BE2C (cell line): ENCODE results near the gene KCTD15.

Source experiments
- DNase-seq: peaks from one replicate; pipeline ENCODE4 v3.0.0-alpha.2; 2020
- H3K27me3 ChIP-seq: fragments of 250-450 bp; sonication (Bioruptor Pico); 2 replicates; pipeline ENCODE4 v1.5.1; 2020; ENCODE audit warnings: mild to moderate bottlenecking
- H3K36me3 ChIP-seq: fragments of 250-450 bp; sonication (Bioruptor Pico); 2 replicates; pipeline ENCODE4 v1.5.1; 2020; ENCODE audit warnings: mild to moderate bottlenecking
- H3K4me1 ChIP-seq: fragments of 250-450 bp; sonication (Bioruptor Pico); 2 replicates; pipeline ENCODE4 v1.5.1; 2020
- H3K4me3 ChIP-seq: 2 replicates; pipeline ENCODE4 v1.5.1; 2011; ENCODE audit warnings: low read depth, low read length
- H3K9me3 ChIP-seq: fragments of 250-450 bp; sonication (Bioruptor Pico); 2 replicates; pipeline ENCODE4 v1.5.1; 2020
- CTCF ChIP-seq: IDR thresholded peaks from 2 replicates; pipeline ENCODE4 v1.5.1; 2012; ENCODE audit warnings: mild to moderate bottlenecking, low read depth, low read length

KCTD15 gene

GRCh38 chr19:33849551-33850147, 53.0 kb downstream of the KCTD15 start:
- no peaks in the 10 kb centered on the region for H3K9me3 ChIP-seq
- no peaks in the 10 kb centered on the region for H3K4me1 ChIP-seq
- H3K4me3 ChIP-seq = no peak overlapping the region
- no peak for TF ChIP-seq CTCF
- DNase-seq = no peak
- H3K36me3 ChIP-seq = no peaks in the 10 kb centered on the region
- 0 out of 2 replicates have a peak, but pooled peaks cover 3% of the 10 kb centered on the region for H3K27me3 ChIP-seq

DNA sequence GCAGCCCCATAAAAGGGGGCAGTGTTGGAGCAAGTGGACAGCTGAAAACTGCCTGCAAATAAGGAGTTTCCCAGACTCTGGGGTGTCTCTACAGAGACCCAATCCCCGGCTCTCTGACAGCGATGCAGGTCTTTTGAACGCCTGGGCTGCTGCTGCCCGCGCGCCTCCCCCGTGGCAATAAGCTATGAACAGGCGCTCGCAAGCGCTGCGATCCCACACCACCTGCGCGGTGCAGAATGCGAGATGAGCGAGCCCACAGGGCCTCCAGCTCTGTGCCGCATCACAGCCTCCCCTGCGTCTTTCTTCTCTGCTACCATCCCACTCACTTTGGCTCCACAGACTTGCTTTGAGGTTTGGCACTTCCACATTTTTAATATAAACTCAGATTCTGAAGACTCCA, 62.3 kb downstream of the KCTD15 start:
- no peak overlapping the region for H3K4me3 ChIP-seq
- no peaks in the 10 kb centered on the region for H3K27me3 ChIP-seq
- TF ChIP-seq CTCF = no peak
- no peak for DNase-seq
- no peaks in the 10 kb centered on the region for H3K36me3 ChIP-seq
- H3K9me3 ChIP-seq = no peaks in the 10 kb centered on the region
- no peaks in the 10 kb centered on the region for H3K4me1 ChIP-seq

DNA sequence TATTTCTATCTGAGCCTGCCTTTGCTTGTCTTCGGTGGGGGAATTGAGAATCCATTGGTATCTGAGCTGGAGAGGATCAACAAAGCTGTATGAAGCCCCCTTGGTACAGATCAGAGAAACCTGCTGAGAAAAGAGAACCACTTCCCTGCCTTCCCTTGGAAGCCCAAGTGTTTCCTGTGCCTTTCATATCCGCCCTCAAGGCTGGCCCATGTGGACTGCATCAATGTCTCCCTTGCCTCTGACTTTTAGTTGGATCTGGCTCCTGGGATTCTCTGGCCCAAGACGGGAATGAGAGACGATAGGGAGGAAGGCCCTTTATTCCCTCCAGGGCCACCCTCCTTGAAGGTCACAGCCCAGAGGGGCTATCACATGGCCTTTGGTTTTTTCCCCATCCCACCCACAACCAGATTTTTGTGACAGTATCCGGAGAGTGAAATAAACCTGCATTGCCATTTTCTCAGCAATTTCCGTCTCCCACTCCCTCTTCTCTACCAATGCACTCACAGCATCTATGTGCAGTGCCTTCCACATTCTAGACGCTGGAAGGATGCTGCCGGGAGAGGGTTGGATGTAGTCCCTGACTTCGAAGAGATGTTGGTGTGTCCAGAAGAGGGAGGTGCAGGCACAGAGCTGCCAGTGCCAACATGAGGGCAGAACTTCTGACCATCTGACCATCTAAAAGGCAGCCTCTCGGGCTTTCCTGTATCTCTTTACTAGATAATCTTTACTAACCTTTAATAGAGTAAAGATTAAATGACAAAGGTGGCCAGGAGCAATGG, 63.8 kb downstream of the KCTD15 start:
- Histone ChIP-seq H3K9me3 (no peaks in the 10 kb centered on the region), H3K4me3 (no peak overlapping the region), H3K27me3 (no peaks in the 10 kb centered on the region), H3K36me3 (no peaks in the 10 kb centered on the region), H3K4me1 (no peaks in the 10 kb centered on the region)
- TF ChIP-seq CTCF = no peak
- DNase-seq = no peak

- H3K9me3 ChIP-seq = no peaks in the 10 kb centered on the region
- TF ChIP-seq CTCF = no peak
- peak; percentile 47 for DNase-seq
Observed at GRCh38 chr19:33861950-33862349, 65.3 kb downstream of the KCTD15 start.

GRCh38 chr19:33862981-33863380, 66.3 kb downstream of the KCTD15 start:
- H3K9me3 ChIP-seq = no peaks in the 10 kb centered on the region
- no peak overlapping the region for H3K4me3 ChIP-seq
- no peak for DNase-seq
- TF ChIP-seq CTCF = no peak
- no peaks in the 10 kb centered on the region for H3K36me3 ChIP-seq
- H3K27me3 ChIP-seq = no peaks in the 10 kb centered on the region
- H3K4me1 ChIP-seq = no peaks in the 10 kb centered on the region

More at GRCh38 chr19:33861950-33862349, 65.3 kb downstream of the KCTD15 start:
- Histone ChIP-seq H3K36me3 (no peaks in the 10 kb centered on the region), H3K27me3 (no peaks in the 10 kb centered on the region), H3K4me3 (no peak overlapping the region), H3K4me1 (no peaks in the 10 kb centered on the region)

GRCh38 chr19:33863436-33863835, 66.8 kb downstream of the KCTD15 start:
- no peaks in the 10 kb centered on the region for H3K27me3 ChIP-seq
- no peak for TF ChIP-seq CTCF
- no peak for DNase-seq
- no peaks in the 10 kb centered on the region for H3K36me3 ChIP-seq
- H3K4me1 ChIP-seq = no peaks in the 10 kb centered on the region
- no peak overlapping the region for H3K4me3 ChIP-seq
- no peaks in the 10 kb centered on the region for H3K9me3 ChIP-seq
